H1 (cell line): Measurements from ENCODE around the gene FGR. TPM values are rescaled to one million over a fixed set of nuclear protein-coding genes. Genes with fewer than 3 reads are reported as not detected.

Experiments used
- CTCF ChIA-PET: fragments of 300-600 bp; sonication (Branson Sonifier 250); formaldehyde crosslinking; loops from one replicate; lab custom pipeline; 2021; ENCODE audit not compliant: partially characterized antibody; lab: Charles Lee
- POLR2A ChIA-PET: fragments of 300-600 bp; sonication (Branson Sonifier 250); formaldehyde crosslinking; loops from one replicate; lab custom pipeline; 2021; ENCODE audit warnings: inconsistent platforms; ENCODE audit not compliant: partially characterized antibody; lab: Charles Lee
- DNase-seq, 2 experiments: peaks; one replicate each; pipeline versions ENCODE4 v3.0.0 to v3.0.0-alpha.2; 2010 to 2022; ENCODE audit warnings: low spot score in 2 of 2, low read depth in 1 of 2, mixed read lengths in 1 of 2
- FAIRE-seq: peaks from 2 replicates; lab custom pipeline; 2011; peaks lifted over from hg19 to GRCh38; lab: Jason Lieb, UNC
- H2AFZ ChIP-seq: 2 replicates; pipeline ENCODE4 v1.8.1; 2012; ENCODE audit warnings: low read length, inconsistent platforms
- H2AK5ac ChIP-seq: 2 replicates; pipeline ENCODE4 v1.6.1; 2013; ENCODE audit warnings: low read depth, low read length
- H2BK120ac ChIP-seq: replicated peaks from 2 replicates; pipeline ENCODE3; 2013; ENCODE audit warnings: low read depth, low read length, inconsistent platforms
- H2BK12ac ChIP-seq: 2 replicates; pipeline ENCODE4 v1.6.1; 2013; ENCODE audit warnings: low read depth, low read length
- H2BK15ac ChIP-seq: 2 replicates; pipeline ENCODE4 v1.6.1; 2013; ENCODE audit warnings: low read length
- H2BK20ac ChIP-seq: 2 replicates; pipeline ENCODE4 v1.6.1; 2013; ENCODE audit warnings: low read length
- H2BK5ac ChIP-seq: 2 replicates; pipeline ENCODE4 v1.6.1; 2013; ENCODE audit warnings: low read depth, low read length
- H3K14ac ChIP-seq: 2 replicates; pipeline ENCODE4 v1.6.1; 2013; ENCODE audit warnings: inconsistent platforms; ENCODE audit not compliant: insufficient read length
- H3K18ac ChIP-seq: 2 replicates; pipeline ENCODE4 v1.6.1; 2013; ENCODE audit warnings: low read length; ENCODE audit errors: extremely low read depth
- H3K23ac ChIP-seq: 2 replicates; pipeline ENCODE4 v1.6.1; 2013; ENCODE audit warnings: inconsistent platforms; ENCODE audit not compliant: insufficient read length
- H3K23me2 ChIP-seq: 2 replicates; pipeline ENCODE4 v1.6.1; 2013; ENCODE audit warnings: low read depth, low read length
- H3K27ac ChIP-seq: 2 replicates; pipeline ENCODE4 v1.6.1; 2011; ENCODE audit warnings: low read depth, low read length, inconsistent platforms
- H3K27me3 ChIP-seq, 4 experiments: replicated peaks in 1 of 4; 1 replicate in 1 of 4; 2 replicates in 3 of 4; pipeline versions ENCODE4 v1.6.1 to v1.8.1; 2011 to 2013; ENCODE audit warnings: low read length in 3 of 4, mild to moderate bottlenecking in 3 of 4, inconsistent platforms in 2 of 4, mixed read lengths in 2 of 4, moderate library complexity in 1 of 4; ENCODE audit not compliant: control insufficient read depth in 3 of 4, insufficient read depth in 3 of 4; ENCODE audit errors: extremely low read depth in 1 of 4
- H3K36me3 ChIP-seq, 4 experiments: 2 replicates each; pipeline versions ENCODE4 v1.6.1 to v1.8.1; 2011 to 2013; ENCODE audit warnings: mild to moderate bottlenecking in 4 of 4, low read length in 3 of 4, moderate library complexity in 2 of 4, control low read depth in 1 of 4, inconsistent platforms in 1 of 4; ENCODE audit not compliant: insufficient read depth in 4 of 4, control insufficient read depth in 2 of 4
- H3K4ac ChIP-seq: replicated peaks from 2 replicates; pipeline ENCODE3; 2013; ENCODE audit warnings: low read length, low read depth, mixed read lengths, inconsistent platforms; ENCODE audit not compliant: insufficient read length
- H3K4me1 ChIP-seq, 4 experiments: replicated peaks in 1 of 4; 1 replicate in 1 of 4; 2 replicates in 3 of 4; pipeline versions ENCODE4 v1.6.1 to v1.8.1; 2011 to 2013; ENCODE audit warnings: low read length in 3 of 4, inconsistent platforms in 2 of 4, mixed read lengths in 1 of 4; ENCODE audit not compliant: insufficient read depth in 4 of 4, control insufficient read depth in 3 of 4
- H3K4me2 ChIP-seq, 2 experiments: 2 replicates each; pipeline versions ENCODE4 v1.6.1 to v1.8.1; 2011 to 2013; ENCODE audit warnings: low read depth in 2 of 2, low read length in 2 of 2, control low read depth in 1 of 2, inconsistent platforms in 1 of 2, mild to moderate bottlenecking in 1 of 2; ENCODE audit not compliant: insufficient read depth in 1 of 2
- H3K4me3 ChIP-seq, 4 experiments: fragments of 200-600, 300-600 bp in 1 of 4; sonication (generic), shearing (Covaris generic), sonication (Bioruptor Twin) in 1 of 4; 2 replicates each; pipeline versions ENCODE4 v1.5.1 to v1.8.1; 2011 to 2016; ENCODE audit warnings: low read length in 4 of 4, low read depth in 3 of 4, control low read depth in 2 of 4, inconsistent platforms in 2 of 4, mild to moderate bottlenecking in 2 of 4, mixed read lengths in 1 of 4, moderate library complexity in 1 of 4; ENCODE audit not compliant: insufficient read depth in 2 of 4; ENCODE audit errors: extremely low read depth in 1 of 4
- H3K56ac ChIP-seq: replicated peaks from 2 replicates; pipeline ENCODE3; 2013; ENCODE audit warnings: low read depth, mild to moderate bottlenecking, mixed read lengths, low read length, inconsistent platforms; ENCODE audit not compliant: insufficient read length
- H3K79me1 ChIP-seq: 2 replicates; pipeline ENCODE4 v1.6.1; 2013; ENCODE audit warnings: low read depth, low read length, control low read depth
- H3K79me2 ChIP-seq, 2 experiments: 2 replicates each; pipeline versions ENCODE4 v1.6.1 to v1.8.1; 2012 to 2013; ENCODE audit warnings: low read length in 2 of 2, mild to moderate bottlenecking in 2 of 2, inconsistent platforms in 1 of 2; ENCODE audit not compliant: insufficient read depth in 2 of 2, control insufficient read depth in 1 of 2
- H3K9ac ChIP-seq, 4 experiments: replicated peaks in 1 of 4; 1 replicate in 1 of 4; 2 replicates in 3 of 4; pipeline versions ENCODE4 v1.6.1 to v1.8.1; 2011 to 2013; ENCODE audit warnings: low read depth in 3 of 4, low read length in 3 of 4, control low read depth in 2 of 4, mild to moderate bottlenecking in 2 of 4, moderate library complexity in 2 of 4, inconsistent platforms in 1 of 4; ENCODE audit errors: extremely low read depth in 1 of 4
- H3K9me3 ChIP-seq, 2 experiments: 2 replicates each; pipeline versions ENCODE4 v1.6.1 to v1.8.1; 2012 to 2013; ENCODE audit warnings: mild to moderate bottlenecking in 2 of 2, moderate library complexity in 2 of 2, control low read depth in 1 of 2, inconsistent platforms in 1 of 2, low read depth in 1 of 2, low read length in 1 of 2, mixed read lengths in 1 of 2; ENCODE audit not compliant: insufficient read depth in 2 of 2
- H4K20me1 ChIP-seq, 2 experiments: replicated peaks in 1 of 2; 2 replicates each; pipeline versions ENCODE3 to v1.8.1; 2011 to 2013; ENCODE audit warnings: inconsistent platforms in 2 of 2, low read length in 2 of 2, mild to moderate bottlenecking in 1 of 2; ENCODE audit not compliant: insufficient read depth in 2 of 2, control insufficient read depth in 1 of 2
- H4K5ac ChIP-seq: 2 replicates; pipeline ENCODE4 v1.6.1; 2013; ENCODE audit warnings: low read length, low read depth, mixed read lengths, inconsistent platforms; ENCODE audit not compliant: insufficient read length
- H4K8ac ChIP-seq: 2 replicates; pipeline ENCODE4 v1.8.0; 2013; ENCODE audit warnings: mild to moderate bottlenecking, moderate library complexity, low read length, inconsistent platforms; ENCODE audit not compliant: insufficient read depth; ENCODE audit errors: extremely low read depth
- H4K91ac ChIP-seq: replicated peaks from 2 replicates; pipeline ENCODE3; 2013; ENCODE audit warnings: low read length, mixed read lengths, inconsistent platforms; ENCODE audit not compliant: insufficient read length
- ASH2L ChIP-seq: fragments of 200-600, 300-600 bp; sonication (generic); IDR thresholded peaks from one replicate; pipeline ENCODE4 v1.7.1; 2017; ENCODE audit warnings: low read length
- CREB1 ChIP-seq: IDR thresholded peaks from 2 replicates; pipeline ENCODE4 v1.6.1; 2012; ENCODE audit warnings: inconsistent platforms
- CTBP2 ChIP-seq: IDR thresholded peaks from 2 replicates; pipeline ENCODE4 v1.7.0; 2011; ENCODE audit warnings: borderline replicate concordance, mild to moderate bottlenecking, moderate library complexity, mixed read lengths, low read length; ENCODE audit not compliant: insufficient read depth, insufficient read length
- EGR1 ChIP-seq: IDR thresholded peaks from 2 replicates; pipeline ENCODE4 v1.6.1; 2011; ENCODE audit warnings: low read depth, low read length, borderline replicate concordance
- GABPA ChIP-seq: IDR thresholded peaks from 2 replicates; pipeline ENCODE4 v1.6.1; 2011; ENCODE audit warnings: mild to moderate bottlenecking, low read length, moderate library complexity, borderline replicate concordance; ENCODE audit not compliant: insufficient read depth
- JUND ChIP-seq: IDR thresholded peaks from 2 replicates; pipeline ENCODE4 v1.6.1; 2011; ENCODE audit warnings: mild to moderate bottlenecking, improper control_type of control experiment, low read length
- SAP30 ChIP-seq: fragments of 300-600 bp; sonication (generic); IDR thresholded peaks from 2 replicates; pipeline ENCODE4 v1.7.1; 2012; ENCODE audit warnings: low read length, moderate library complexity, mild to moderate bottlenecking, inconsistent platforms; ENCODE audit not compliant: insufficient read depth, insufficient replicate concordance
- SIX5 ChIP-seq: IDR thresholded peaks from 2 replicates; pipeline ENCODE4 v1.6.1; 2011; ENCODE audit warnings: mild to moderate bottlenecking, low read depth, low read length
- TBP ChIP-seq: IDR thresholded peaks from 2 replicates; pipeline ENCODE4 v1.6.1; 2011; ENCODE audit warnings: low read depth, low read length, improper control_type of control experiment
- USF2 ChIP-seq: IDR thresholded peaks from 2 replicates; pipeline ENCODE4 v1.6.1; 2011; ENCODE audit warnings: low read length, improper control_type of control experiment
- WGBS, 2 experiments: shearing (Covaris generic) in 1 of 2; methylation state at CpG; one replicate each; pipeline versions ENCODE4 v1.1.6 to v1.1.7; 2013 to 2015; ENCODE audit warnings: low lambda C conversion rate in 2 of 2, mixed read lengths in 2 of 2, inconsistent platforms in 1 of 2, low coverage in 1 of 2, missing lambda C conversion rate in 1 of 2; ENCODE audit not compliant: insufficient replicate concordance in 2 of 2, insufficient coverage in 1 of 2, insufficient read length in 1 of 2; ENCODE audit errors: extremely low coverage in 1 of 2, missing lambda C conversion rate in 1 of 2; 5-methylcytosine and 5-hydroxymethylcytosine counted together
- polyA plus RNA-seq, 7 experiments: library from polyadenylated mRNA; depleted of rRNA in 3 of 7; stranded (reverse) in 5 of 7; unstranded in 2 of 7; fragments of >200 nt in 5 of 7; fragments of 200-250 nt in 2 of 7; gene quantifications; 1 replicate in 5 of 7; 2 replicates in 1 of 7; 4 replicates in 1 of 7; pipeline versions ENCODE4 v1.2.1 to v1.2.3, GENCODE V29; 2011 to 2013; ENCODE audit warnings: missing spikeins in 2 of 7, mixed read lengths in 2 of 7
- total RNA-seq: library from RNA; stranded (reverse); fragmentation: NEBNext Ultra II Directional; extraction: Animal tissue kit (Norgen Biotek cat#: 25700); gene quantifications from 2 replicates; pipeline ENCODE4 v1.2.1, GENCODE V29; 2021

Gene FGR
- total and polyA plus RNA-seq, 2 of the 8 experiments (the other 6 are each of a cell fraction or from before 2014, with no cell fraction given) = 0.22 to 0.95 TPM

DNA sequence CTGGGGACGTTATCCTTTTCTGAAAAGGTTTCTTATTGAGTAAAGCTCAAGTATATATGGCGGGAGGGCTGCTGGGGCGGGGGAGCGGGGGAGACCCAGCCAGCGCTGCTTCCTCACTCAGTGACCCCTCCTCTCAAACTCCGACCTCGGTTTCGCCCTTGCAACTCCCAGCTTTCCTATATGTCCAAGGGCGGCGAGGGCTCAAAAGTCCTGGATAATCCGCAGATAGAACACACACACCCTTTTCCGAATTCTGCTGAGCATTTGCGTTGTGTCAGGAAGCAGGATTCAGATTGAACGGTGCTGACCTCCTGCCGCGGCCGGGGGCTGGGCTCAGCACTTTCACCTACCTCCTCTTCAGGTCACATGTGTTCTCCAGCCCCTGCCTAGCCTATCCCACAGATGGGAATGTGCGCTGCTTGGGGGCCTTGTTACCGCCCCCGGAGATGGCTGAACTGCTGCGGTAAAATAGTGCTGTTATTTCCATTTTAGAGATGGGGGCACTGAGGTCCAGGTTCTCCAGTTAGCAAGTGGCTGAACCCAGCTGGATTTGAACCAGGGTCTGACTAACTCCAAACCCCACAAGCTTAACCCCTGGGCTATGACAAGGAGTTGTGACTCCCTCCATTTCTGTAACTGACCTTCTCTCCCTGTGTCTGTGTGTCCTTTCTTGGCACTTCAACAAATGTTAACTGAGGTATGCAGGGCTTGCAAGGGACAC is 30.2 kb downstream of the FGR start:
- FAIRE-seq = no peak
- peak overlapping the region; percentile 69; the same call in 1 of the 2 replicates for H2BK5ac ChIP-seq
- 7% methylated on average over 17 of the region's 21 CpGs; no CpG with 5 or more reads in 1 of the 2 experiments for WGBS, 2 experiments
- H3K27ac ChIP-seq = no peak overlapping the region
- no peak overlapping the region for H3K14ac ChIP-seq
- peak overlapping the region; percentile 58 for H4K91ac ChIP-seq
- H2BK120ac ChIP-seq = no peak overlapping the region
- ChIA-PET POLR2A (interaction anchor here (0.8 to 6.4 kb wide), 21 partner anchors 10 to 248 kb away, joined by 3 to 97 read pairs (median 4); partner anchors contain the start of gene IFI6), CTCF (interaction anchor here (0.6 to 37.8 kb wide), 32 partner anchors 10 to 305 kb away, joined by 3 to 1807 read pairs (median 10); partner anchors contain the start of genes GPR3, IFI6 and MAP3K6)
- H3K36me3 ChIP-seq = no peaks in the 10 kb centered on the region
- H3K18ac ChIP-seq = peak overlapping the region; percentile 84; the same call in 1 of the 2 replicates
- H3K9me3 ChIP-seq = no peaks in the 10 kb centered on the region
- no peak overlapping the region; a peak in 1 of 7 replicates for H3K9ac ChIP-seq
- H3K56ac ChIP-seq = no peak overlapping the region
- peaks cover 6% of the 10 kb centered on the region; the same call in 1 of the 2 replicates for H3K79me1 ChIP-seq
- H2AK5ac ChIP-seq = 0 out of 2 replicates have a peak overlapping the region, but pooled peaks have one; percentile 75
- DNase-seq = peak in 1 of 2 experiments; percentile 77
- peaks cover 29 to 45% (median 34%) of the 10 kb centered on the region in 4 experiments for H3K4me1 ChIP-seq
- H3K79me2 ChIP-seq = peaks cover 0 to 28% of the 10 kb centered on the region in 2 experiments; a peak in 3 of 4 replicates
- peak overlapping the region; percentile 62; the same call in 1 of the 2 replicates for H2BK12ac ChIP-seq
- no peak overlapping the region for H4K5ac ChIP-seq
- H3K4ac ChIP-seq = peak overlapping the region; percentile 45
- no peaks in the 10 kb centered on the region for H3K27me3 ChIP-seq
- peak overlapping the region; percentile 57; the same call in 1 of the 2 replicates for H2BK20ac ChIP-seq
- 0 out of 2 replicates have a peak overlapping the region, but pooled peaks have one; percentile 27 for H2AFZ ChIP-seq
- peaks cover 10 to 20% of the 10 kb centered on the region in 2 experiments for H4K20me1 ChIP-seq
- H3K4me3 ChIP-seq = peak overlapping the region; percentile 57 to 82 (median 68)
- H2BK15ac ChIP-seq = peak overlapping the region; percentile 1
- H3K23me2 ChIP-seq = peaks cover 8% of the 10 kb centered on the region
- no peak overlapping the region for H3K23ac ChIP-seq
- peak overlapping the region; percentile 68 to 74 for H3K4me2 ChIP-seq
- no peak overlapping the region for H4K8ac ChIP-seq
- TF ChIP-seq SIX5 (no peak), TBP (peak; percentile 52; the same call in 1 of the 2 replicates), CREB1 (no peak), GABPA (no peak), SAP30 (peak; percentile 67), JUND (no peak), CTBP2 (no peak), USF2 (no peak), ASH2L (no peak), EGR1 (no peak)
